ENCODE measurements around the gene KSR1.
A peak's percentile ranks its signal among the peaks of the same experiment; 100 is the strongest.
"Not testable (repeated sequence)": the region's sequence is repeated elsewhere in the genome, so short reads cannot be mapped to it uniquely, and the experiment has no call there.

KSR1 gene

GRCh38 chr17:27455914-27456680, at the start of gene KSR1:
Gene KSR1 (plus strand): TSS chr17:27456448. CDS start chr17:27456644, 196 bp downstream.
- peak; percentile 83 for DNase-seq (ENCODE audit: low spot score)

GRCh38 chr17:27407916-27408864, 48.1 kb upstream of the KSR1 start:
- DNase-seq (ENCODE audit: low spot score): peak; percentile 47

GRCh38 chr17:27408891-27409290, 47.4 kb upstream of the KSR1 start:
- peak; percentile 33 for DNase-seq (ENCODE audit: low spot score)

- not testable (repeated sequence) for DNase-seq (ENCODE audit: low spot score)
These were observed 44.1 kb upstream of the KSR1 start for GRCh38 chr17:27412158-27412557.

- no peak for DNase-seq (ENCODE audit: low spot score)
These were observed 42.9 kb upstream of the KSR1 start for GRCh38 chr17:27413315-27413714.

- DNase-seq (ENCODE audit: low spot score): no peak
These were observed 42.5 kb upstream of the KSR1 start for GRCh38 chr17:27413792-27414191.

- DNase-seq (ENCODE audit: low spot score): no peak
These were observed 42.0 kb upstream of the KSR1 start for GRCh38 chr17:27414271-27414670.

- no peak for DNase-seq (ENCODE audit: low spot score)
These were observed 41.6 kb upstream of the KSR1 start for GRCh38 chr17:27414694-27415093.

GRCh38 chr17:27415120-27415795, 41.0 kb upstream of the KSR1 start:
- DNase-seq (ENCODE audit: low spot score): no peak

GRCh38 chr17:27417596-27418365, 38.5 kb upstream of the KSR1 start:
- no peak for DNase-seq (ENCODE audit: low spot score)

GRCh38 chr17:27418366-27418615, 38.0 kb upstream of the KSR1 start:
- no peak for DNase-seq (ENCODE audit: low spot score)

GRCh38 chr17:27419156-27419555, 37.1 kb upstream of the KSR1 start:
- DNase-seq (ENCODE audit: low spot score): no peak

GRCh38 chr17:27420211-27420950, 35.9 kb upstream of the KSR1 start:
- no peak for DNase-seq (ENCODE audit: low spot score)

GRCh38 chr17:27421111-27421510, 35.1 kb upstream of the KSR1 start:
- DNase-seq (ENCODE audit: low spot score): no peak

GRCh38 chr17:27421626-27422025, 34.6 kb upstream of the KSR1 start:
- DNase-seq (ENCODE audit: low spot score): not testable (repeated sequence)

- DNase-seq (ENCODE audit: low spot score): no peak
These were observed 33.6 kb upstream of the KSR1 start for GRCh38 chr17:27422601-27423000.

GRCh38 chr17:27423651-27424050, 32.6 kb upstream of the KSR1 start:
- no peak for DNase-seq (ENCODE audit: low spot score)

GRCh38 chr17:27424516-27424915, 31.7 kb upstream of the KSR1 start:
- no peak for DNase-seq (ENCODE audit: low spot score)

GRCh38 chr17:27424941-27425340, 31.3 kb upstream of the KSR1 start:
- no peak for DNase-seq (ENCODE audit: low spot score)

GRCh38 chr17:27425571-27425970, 30.7 kb upstream of the KSR1 start:
- DNase-seq (ENCODE audit: low spot score): not testable (repeated sequence)

GRCh38 chr17:27425991-27426390, 30.3 kb upstream of the KSR1 start:
- DNase-seq (ENCODE audit: low spot score): no peak
